Epithelial cell of esophagus (primary cell): ENCODE measurements around the gene VTCN1.
"Not testable (repeated sequence)": the region's sequence is repeated elsewhere in the genome, so short reads cannot be mapped to it uniquely, and the experiment has no call there.

Experiments used
- DNase-seq: peaks from one replicate; pipeline ENCODE4 v3.0.0; 2010; ENCODE audit warnings: low read depth
- H3K4me3 ChIP-seq: 2 replicates; pipeline ENCODE4 v1.5.1; 2011; ENCODE audit warnings: mild to moderate bottlenecking, low read length, control low read depth
- TF ChIP-seq, protein P1 (sequence below): IDR thresholded peaks from 2 replicates; pipeline ENCODE4 v1.5.1; 2011; ENCODE audit warnings: low read depth, mild to moderate bottlenecking, low read length, control low read depth, inconsistent platforms; ENCODE audit not compliant: insufficient read depth; ENCODE audit errors: missing control alignments

Gene VTCN1

DNA sequence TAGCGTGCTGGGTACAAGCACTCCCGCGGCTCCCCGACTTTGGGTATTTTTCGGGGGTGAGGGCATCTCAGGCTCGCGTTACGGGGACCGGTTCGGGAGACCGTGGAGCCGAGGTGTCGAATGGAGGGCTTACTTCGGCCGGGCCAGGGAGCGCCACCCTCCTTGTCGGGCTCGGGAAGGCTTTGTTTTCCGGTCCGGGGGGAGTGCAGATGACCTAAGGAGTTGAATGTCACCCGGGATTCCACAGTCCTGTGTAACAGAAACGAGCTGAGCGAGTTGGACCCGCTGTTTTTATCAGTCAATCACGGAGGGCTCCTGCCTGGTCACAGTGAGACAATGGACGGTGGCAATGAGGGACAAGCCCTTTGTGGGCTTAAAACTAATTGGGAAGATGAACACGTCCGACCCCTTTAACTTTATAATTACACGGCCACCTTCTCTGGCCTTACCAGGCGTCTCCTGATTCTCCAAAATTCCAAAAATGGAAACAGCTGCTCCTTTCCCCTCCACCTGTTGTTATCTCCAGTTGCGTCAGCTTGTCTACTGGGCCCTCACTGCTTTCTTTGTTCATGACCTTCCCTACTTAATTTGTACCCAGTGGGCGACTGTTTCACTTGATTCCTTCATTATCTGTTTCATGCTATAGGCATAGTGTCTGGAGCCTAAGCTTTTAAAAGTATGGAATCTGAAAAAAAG lies 88.2 kb downstream of the VTCN1 start:
- H3K4me3 ChIP-seq = peak overlapping the region; percentile 84
- TF ChIP-seq, protein P1, sequence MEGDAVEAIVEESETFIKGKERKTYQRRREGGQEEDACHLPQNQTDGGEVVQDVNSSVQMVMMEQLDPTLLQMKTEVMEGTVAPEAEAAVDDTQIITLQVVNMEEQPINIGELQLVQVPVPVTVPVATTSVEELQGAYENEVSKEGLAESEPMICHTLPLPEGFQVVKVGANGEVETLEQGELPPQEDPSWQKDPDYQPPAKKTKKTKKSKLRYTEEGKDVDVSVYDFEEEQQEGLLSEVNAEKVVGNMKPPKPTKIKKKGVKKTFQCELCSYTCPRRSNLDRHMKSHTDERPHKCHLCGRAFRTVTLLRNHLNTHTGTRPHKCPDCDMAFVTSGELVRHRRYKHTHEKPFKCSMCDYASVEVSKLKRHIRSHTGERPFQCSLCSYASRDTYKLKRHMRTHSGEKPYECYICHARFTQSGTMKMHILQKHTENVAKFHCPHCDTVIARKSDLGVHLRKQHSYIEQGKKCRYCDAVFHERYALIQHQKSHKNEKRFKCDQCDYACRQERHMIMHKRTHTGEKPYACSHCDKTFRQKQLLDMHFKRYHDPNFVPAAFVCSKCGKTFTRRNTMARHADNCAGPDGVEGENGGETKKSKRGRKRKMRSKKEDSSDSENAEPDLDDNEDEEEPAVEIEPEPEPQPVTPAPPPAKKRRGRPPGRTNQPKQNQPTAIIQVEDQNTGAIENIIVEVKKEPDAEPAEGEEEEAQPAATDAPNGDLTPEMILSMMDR = no peak
- DNase-seq = no peak

DNA sequence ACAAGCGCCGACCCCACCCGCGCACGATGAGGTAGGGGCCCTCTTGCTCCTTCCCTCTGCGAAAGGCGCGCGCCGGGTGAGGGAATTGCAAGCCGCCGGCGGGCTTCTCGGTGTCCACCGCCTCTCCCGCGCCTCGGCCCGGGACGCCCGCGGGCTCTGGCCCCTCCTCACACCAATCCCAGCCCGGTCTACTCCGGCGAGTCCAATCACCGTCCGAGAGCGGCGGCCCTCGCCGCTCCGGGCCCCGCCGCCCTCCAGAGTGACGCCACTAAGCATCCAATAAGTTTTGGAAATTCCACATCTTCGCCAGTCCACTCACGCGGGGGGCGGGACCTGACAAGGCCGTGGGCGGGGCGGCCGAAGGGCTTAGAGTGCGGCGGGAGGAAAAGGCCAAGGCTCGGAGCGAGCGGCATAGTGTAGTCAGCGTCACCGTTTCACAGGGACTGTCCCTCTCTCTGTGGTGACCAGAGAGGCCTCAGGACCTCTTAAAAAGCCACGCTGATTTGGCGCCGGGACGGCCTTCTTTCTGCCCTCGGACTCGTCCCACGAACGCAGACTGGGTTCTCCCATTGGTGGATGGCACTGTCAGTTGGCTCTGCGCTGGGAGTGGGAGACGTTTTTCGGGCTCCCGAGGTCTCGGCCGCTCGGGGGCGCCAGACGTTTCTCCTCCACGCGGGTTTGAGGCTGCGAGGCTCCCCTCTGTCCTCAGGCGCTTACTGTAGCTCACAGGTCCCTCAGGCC lies 89.0 kb downstream of the VTCN1 start, which contains the start of gene TRIM45:
Gene TRIM45, minus strand, starts transcription at position 161 of the 741 bp plus-strand sequence. CDS start 548 bp downstream, outside the sequence.
- TF ChIP-seq, protein P1 = peak; percentile 68
- peak; percentile 98 for DNase-seq
- H3K4me3 ChIP-seq = peak within 1 kb of the TSS; percentile 84

DNA sequence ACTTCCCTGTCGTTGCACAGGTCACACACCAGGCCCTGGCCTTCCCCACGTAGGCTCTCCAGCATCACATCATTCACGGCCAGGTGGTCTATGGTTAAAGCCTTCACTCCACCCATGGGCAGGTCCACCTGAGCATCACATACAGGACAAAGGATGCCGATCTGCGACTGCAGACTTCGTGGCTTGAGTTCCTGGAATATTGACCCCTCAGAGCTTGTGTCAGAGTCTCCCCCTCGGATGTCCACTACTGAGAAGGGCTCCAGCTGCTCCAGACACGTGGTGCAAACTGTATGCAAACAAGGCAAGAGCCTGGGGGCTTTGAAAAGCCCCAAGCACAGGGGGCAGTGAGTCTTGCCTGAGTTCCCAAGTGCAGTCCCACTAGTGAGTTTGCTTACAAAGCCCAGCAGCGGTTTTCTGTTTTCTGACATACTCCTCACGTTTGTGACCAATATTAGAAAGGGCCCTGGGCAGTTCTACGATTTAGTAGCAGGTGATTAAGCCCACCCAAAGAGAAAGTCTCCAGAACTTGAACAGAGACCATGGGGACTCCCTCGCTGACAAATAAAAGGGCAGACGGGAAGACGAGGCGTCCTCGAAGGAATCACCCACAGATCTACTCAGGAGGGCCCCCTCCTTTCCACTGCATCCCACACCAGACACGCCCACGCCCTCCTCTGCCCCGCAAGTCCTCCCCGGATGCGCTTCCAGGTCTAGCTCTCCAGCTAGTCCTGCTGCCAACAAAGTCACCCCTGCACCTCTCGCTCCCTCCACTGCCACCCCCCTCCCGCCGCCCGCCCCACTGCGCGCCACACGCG lies 89.7 kb downstream of the VTCN1 start:
- TF ChIP-seq, protein P1 = no peak
- DNase-seq = no peak
- H3K4me3 ChIP-seq = peak overlapping the region; percentile 84

DNA sequence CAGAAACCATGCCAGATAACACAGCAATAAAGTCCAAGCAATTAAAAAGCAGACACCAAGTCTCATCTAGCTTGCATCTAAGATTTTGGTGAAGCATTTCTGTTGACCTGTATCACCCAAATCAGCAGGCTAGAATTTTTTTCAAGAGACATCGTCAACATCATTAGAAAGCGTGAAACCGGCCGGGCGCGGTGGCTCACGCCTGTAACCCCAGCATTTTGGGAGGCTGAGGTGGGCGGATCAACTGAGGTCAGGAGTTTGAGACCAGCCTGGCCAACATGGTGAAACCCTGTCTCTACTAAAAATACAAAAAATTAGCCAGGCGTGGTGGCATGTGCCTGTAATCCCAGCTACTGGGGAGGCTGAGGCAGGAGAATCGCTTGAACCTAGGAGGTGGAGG lies 91.6 kb downstream of the VTCN1 start:
- H3K4me3 ChIP-seq, DNase-seq: not testable (repeated sequence)

DNA sequence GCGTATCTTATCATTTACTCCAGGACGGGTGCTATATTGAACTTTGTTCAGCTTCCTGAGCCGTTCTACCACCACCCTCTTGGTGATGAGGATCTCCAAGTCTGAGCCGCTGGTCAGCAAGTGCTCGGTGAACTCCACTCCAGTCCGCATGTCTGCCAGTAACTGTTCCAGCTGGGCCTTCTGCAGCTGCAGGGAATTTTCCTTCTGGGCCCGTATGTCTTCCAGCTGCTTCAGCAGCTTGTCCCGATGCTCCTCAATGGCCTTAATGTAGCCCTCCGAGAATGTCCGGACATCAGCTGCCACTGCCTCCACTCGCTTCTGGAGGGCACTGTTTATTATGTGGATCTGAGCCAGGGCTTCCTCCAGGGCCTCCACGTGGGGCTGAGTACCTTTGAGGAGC lies 92.6 kb downstream of the VTCN1 start:
- H3K4me3 ChIP-seq = no peak overlapping the region
- TF ChIP-seq, protein P1 = no peak
- DNase-seq = no peak

DNA sequence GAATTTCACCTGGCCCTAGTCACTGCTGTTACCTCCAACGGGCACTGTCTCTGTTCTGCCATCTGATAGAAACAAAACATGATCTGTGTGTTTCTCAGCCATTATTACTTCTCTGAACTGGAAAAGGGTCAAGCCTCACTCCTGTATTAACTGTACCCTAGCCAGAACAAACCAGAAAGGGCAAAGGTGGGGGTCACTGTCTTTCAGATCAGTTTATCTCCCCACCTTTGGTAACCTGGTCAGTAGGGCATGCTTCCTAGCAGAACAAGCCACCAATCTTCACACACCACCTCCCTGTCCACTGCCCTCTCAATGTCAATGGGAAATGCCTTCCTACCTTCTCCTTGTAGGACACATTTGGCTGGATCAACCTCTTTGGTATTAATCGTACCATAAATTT lies 93.0 kb downstream of the VTCN1 start:
- DNase-seq = no peak
- H3K4me3 ChIP-seq = no peak overlapping the region
- TF ChIP-seq, protein P1 = no peak

DNA sequence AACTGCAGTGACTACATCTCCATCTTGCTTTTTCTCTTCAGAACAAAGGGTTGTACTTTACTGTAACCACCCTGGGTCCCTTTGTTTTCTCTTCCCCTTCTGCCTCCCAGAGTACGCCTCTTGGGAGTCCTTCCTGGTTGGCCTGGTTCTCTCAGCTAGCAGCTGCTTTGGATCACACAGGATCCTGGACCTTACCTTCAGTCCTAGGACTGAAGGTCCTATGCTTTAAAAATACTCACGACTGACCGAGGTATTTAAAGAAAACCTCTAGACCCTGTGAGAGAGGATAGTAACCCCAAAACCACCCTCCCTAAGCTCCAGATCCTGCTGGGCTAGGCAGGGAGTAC lies 94.0 kb downstream of the VTCN1 start:
- TF ChIP-seq, protein P1 = no peak
- no peak overlapping the region for H3K4me3 ChIP-seq
- DNase-seq = no peak
